Activated CD4-positive, alpha-beta memory T cell treated with anti-CD3 and anti-CD28 coated beads, Interleukin-2, amount 10 ng/mL, durations not matched to agents 7 days and 5 days (primary cell): Measurements from ENCODE around the gene TECPR1. TPM values are rescaled to one million over a fixed set of nuclear protein-coding genes. Genes with fewer than 3 reads are reported as not detected.
"Not testable (repeated sequence)": the region's sequence is repeated elsewhere in the genome, so short reads cannot be mapped to it uniquely, and the experiment has no call there.

Experiments
- CTCF ChIA-PET: fragments of 350-600 bp; sonication (Branson Sonifier 250); formaldehyde crosslinking; loops from one replicate; lab custom pipeline; 2021; ENCODE audit warnings: antibody characterized with exemption, inconsistent platforms; lab: Charles Lee
- POLR2A ChIA-PET: fragments of 350-600 bp; sonication (Branson Sonifier 250); formaldehyde crosslinking; loops from one replicate; lab custom pipeline; 2021; ENCODE audit warnings: antibody characterized with exemption; lab: Charles Lee
- DNase-seq: peaks from one replicate; pipeline ENCODE4 v3.0.0-alpha.2; 2020
- H3K27ac Mint-ChIP-seq: one replicate; pipeline ENCODE4 v1.8.0; 2021; ENCODE audit warnings: mild to moderate bottlenecking, mixed read lengths
- H3K27me3 Mint-ChIP-seq: one replicate; pipeline ENCODE4 v1.8.0; 2021; ENCODE audit warnings: mixed read lengths
- H3K36me3 Mint-ChIP-seq: one replicate; pipeline ENCODE4 v1.8.0; 2021; ENCODE audit warnings: low read depth, mixed read lengths
- H3K4me1 Mint-ChIP-seq: one replicate; pipeline ENCODE4 v1.8.0; 2021; ENCODE audit warnings: mixed read lengths
- H3K4me3 Mint-ChIP-seq: one replicate; pipeline ENCODE4 v1.8.0; 2021; ENCODE audit warnings: mild to moderate bottlenecking, mixed read lengths
- H3K9me3 Mint-ChIP-seq: one replicate; pipeline ENCODE4 v1.8.0; 2021; ENCODE audit warnings: mixed read lengths
- total RNA-seq, 2 experiments: library from RNA; stranded (reverse); gene quantifications; one replicate each; pipeline ENCODE4 v1.2.3, GENCODE V29; 2021

TECPR1 gene
- total RNA-seq, 2 experiments from 2014 or later: 63.9 to 69.4 TPM

DNA sequence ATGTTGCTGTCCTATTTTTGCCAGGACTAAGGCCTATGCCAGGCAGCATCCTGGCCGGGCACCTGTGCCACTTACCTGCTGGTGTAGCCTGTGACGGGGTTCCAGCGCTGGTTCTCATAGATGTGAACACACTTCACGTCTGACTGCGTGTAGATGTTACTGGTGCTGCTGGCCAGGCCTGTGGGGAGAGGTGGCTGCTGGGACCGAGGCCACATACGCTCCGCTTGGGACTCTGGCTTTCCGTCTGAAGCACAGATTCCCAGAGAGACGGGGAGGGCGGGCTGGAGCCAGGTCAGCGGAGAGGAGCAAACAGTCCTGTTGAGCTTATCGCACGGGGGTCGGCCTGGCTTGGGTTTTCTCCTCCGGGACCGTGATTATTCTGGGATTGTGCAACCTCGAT is 24.1 kb downstream of the TECPR1 start:
- Mint-ChIP-seq H3K4me1 (no peaks in the 10 kb centered on the region), H3K9me3 (no peaks in the 10 kb centered on the region), H3K27me3 (no peaks in the 10 kb centered on the region), H3K36me3 (peaks cover 17% of the 10 kb centered on the region), H3K27ac (no peak overlapping the region), H3K4me3 (no peak overlapping the region)
- DNase-seq: no peak
- ChIA-PET CTCF (no interaction called here), POLR2A (no interaction called here)

DNA sequence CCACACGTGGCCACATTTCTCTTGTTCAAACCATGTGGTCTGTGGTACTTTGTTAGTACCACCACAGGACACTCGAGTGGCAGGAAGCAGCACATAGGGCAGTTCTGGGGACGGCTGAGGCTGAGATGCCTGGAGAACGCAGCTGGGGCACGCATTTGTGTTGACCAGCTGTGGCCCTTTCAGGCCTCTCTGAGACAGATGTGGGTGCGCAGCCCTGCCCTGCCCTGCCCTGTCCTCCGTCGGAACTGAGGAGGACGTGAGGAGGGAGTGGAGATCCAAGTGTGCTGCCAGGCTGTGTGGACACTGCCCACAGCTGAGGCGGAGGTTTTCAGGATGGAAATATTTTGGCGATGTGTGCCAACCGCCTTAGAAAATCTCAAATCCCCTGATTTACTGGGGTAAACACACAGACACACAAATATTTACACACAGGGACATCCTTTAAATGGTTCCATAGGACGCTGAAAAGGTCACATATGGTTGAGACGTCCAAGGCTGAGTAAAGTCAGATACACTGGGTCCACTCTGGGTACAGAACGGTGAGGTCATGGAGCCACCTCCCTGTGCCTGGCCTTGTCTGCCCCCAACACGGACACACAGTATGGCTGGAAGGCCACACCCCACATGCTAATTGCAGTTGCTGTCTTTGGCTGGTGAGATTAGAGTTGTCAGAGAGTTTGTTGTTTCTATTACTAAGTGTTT is 26.0 kb downstream of the TECPR1 start:
- H3K9me3 Mint-ChIP-seq: no peaks in the 10 kb centered on the region
- peaks cover 21% of the 10 kb centered on the region for H3K36me3 Mint-ChIP-seq
- no peak overlapping the region for H3K4me3 Mint-ChIP-seq
- DNase-seq: no peak
- ChIA-PET POLR2A (no interaction called here), CTCF (no interaction called here)
- no peaks in the 10 kb centered on the region for H3K27me3 Mint-ChIP-seq
- H3K27ac Mint-ChIP-seq: no peak overlapping the region
- no peaks in the 10 kb centered on the region for H3K4me1 Mint-ChIP-seq

DNA sequence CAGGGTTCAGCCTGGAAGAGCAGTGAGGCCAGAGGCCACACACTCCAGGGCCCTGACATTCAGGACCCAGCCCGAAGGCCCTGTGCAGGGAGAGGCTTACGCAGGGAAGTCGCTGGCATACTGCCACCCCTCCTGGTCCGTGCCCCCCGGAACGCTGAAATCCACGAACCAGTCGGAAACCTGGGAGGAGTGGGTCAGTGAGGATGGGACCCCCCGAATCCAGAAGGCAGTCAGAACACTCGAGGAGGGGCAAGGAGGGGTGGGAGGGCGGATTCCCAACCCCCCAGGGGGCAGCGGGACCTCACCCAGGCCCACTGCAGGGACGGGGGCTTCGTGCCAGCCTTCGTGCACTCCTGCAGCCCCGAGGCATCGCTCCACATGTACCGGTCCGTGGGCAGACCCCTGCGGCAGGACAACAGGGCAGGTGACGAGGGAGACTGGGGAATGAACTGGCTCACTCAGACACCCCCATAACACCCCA is 27.3 kb downstream of the TECPR1 start:
- Mint-ChIP-seq H3K36me3 (peaks cover 21% of the 10 kb centered on the region), H3K4me1 (no peaks in the 10 kb centered on the region), H3K27ac (no peak overlapping the region), H3K9me3 (no peaks in the 10 kb centered on the region), H3K27me3 (no peaks in the 10 kb centered on the region), H3K4me3 (no peak overlapping the region)
- DNase-seq: no peak
- POLR2A ChIA-PET: no interaction called here
- CTCF ChIA-PET: interaction anchor here (0.5 kb wide), 1 partner anchor 1188 kb away, joined by 3 read pairs; no protein-coding TSS in a partner anchor

DNA sequence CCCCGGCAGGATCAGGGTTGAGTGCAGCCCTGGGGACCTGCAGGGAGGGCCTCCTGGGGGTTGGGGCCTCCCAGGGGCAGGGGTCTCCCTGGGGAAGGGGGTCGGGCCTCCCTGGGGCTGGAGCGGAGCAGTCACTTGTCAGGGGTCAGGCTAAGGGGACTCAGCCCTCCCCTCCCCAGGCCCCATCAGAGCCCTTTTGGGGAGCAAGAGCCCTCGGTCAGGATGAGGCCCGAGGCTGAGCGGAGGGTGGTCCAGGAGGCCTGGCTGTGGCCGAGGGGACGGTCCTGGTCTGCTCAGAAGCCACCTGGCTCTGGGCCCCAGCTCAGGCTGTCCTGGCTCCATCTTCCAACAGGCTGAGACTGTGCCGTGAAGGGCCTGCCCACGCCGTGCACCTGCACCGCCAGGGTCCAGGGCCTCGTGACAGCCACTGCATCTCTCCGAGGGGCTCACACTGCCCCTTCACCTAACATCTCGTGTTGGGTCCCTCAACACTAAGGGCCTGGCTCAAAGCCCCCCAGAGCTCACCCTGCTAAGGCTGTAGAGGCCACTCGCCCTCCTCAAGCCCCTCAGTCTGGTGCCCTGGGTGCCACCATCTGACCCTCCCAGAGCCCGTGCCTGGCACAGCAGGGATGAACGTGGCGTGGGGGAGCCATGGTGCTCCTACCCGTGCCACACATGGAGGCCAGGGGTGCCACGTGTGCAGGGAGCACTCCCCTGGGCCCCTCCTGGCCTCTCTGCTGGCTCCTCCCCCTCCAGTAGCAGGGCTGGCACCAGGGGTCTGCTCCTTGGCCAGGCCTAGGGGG is 27.9 kb downstream of the TECPR1 start:
- peaks cover 4% of the 10 kb centered on the region for H3K4me1 Mint-ChIP-seq
- CTCF ChIA-PET: interaction anchor here (0.5 kb wide), 1 partner anchor 1189 kb away, joined by 3 read pairs; no protein-coding TSS in a partner anchor
- H3K27ac Mint-ChIP-seq: no peak overlapping the region
- peaks cover 25% of the 10 kb centered on the region for H3K36me3 Mint-ChIP-seq
- H3K4me3 Mint-ChIP-seq: no peak overlapping the region
- no peaks in the 10 kb centered on the region for H3K9me3 Mint-ChIP-seq
- H3K27me3 Mint-ChIP-seq: no peaks in the 10 kb centered on the region
- DNase-seq: no peak
- POLR2A ChIA-PET: no interaction called here

DNA sequence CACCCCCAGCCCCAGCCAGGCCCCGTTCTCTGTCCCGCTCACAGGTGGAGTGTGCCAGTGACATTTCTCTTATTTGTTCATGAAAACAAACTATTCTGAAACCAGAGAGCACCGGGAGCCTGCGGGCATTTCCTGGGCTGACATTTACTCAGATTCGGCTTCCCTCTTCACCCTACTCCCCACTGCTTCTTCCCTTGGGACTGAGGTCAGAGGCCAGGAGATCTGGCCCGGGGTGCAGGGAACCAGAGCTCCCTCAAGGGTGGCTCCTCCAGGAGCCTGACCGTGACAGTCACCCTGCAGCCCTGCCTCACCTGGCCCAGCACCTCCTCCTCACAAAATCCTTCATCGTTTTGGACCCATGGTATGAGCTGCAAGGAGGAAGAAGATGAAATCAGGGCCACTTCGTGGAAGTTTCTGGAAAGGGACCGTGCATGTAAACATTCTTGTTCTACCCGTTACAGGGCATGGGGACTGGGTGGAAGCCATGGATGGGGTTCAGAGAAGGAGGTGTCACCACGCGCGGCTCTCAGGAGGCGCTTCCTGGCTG is 28.6 kb downstream of the TECPR1 start:
- Mint-ChIP-seq H3K27ac (no peak overlapping the region), H3K27me3 (no peaks in the 10 kb centered on the region), H3K4me1 (peaks cover 9% of the 10 kb centered on the region), H3K9me3 (no peaks in the 10 kb centered on the region), H3K4me3 (no peak overlapping the region), H3K36me3 (peaks cover 29% of the 10 kb centered on the region)
- no peak for DNase-seq
- CTCF ChIA-PET: no interaction called here
- POLR2A ChIA-PET: no interaction called here

DNA sequence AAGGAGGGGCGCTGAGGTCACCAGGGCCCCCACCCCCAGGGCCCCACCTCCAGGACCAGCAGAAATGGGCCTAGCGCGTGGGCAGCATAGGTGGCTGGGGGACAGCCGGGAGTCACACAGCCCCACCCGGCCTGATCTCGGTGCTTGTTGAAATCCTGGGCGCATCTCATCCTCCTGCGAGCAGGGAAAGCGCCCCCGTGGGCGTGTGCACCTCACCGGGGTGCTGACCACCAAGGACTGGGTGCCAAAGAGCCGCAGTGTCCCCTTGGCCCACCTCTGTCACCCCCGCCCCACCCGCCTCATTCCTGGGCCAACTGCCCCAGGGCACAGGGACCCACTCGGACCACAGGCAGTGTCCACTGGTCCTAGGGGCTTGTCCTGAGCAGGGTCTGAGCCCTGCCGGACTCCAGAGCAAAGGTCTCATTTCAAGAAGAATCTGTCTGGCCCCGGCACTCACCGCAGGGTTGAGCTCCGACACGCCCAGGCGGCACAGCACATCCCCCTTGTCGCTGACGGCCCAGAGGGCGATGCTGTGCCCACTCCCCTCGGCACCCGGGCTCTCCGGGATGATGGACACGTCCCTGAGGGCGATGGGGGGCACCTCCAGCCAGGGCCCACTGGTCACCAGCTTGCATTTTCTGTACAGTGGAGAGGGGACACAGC is 29.4 kb downstream of the TECPR1 start:
- POLR2A ChIA-PET: no interaction called here
- no peaks in the 10 kb centered on the region for H3K27me3 Mint-ChIP-seq
- H3K4me3 Mint-ChIP-seq: no peak overlapping the region
- H3K27ac Mint-ChIP-seq: no peak overlapping the region
- H3K4me1 Mint-ChIP-seq: peaks cover 13% of the 10 kb centered on the region
- peaks cover 23% of the 10 kb centered on the region for H3K36me3 Mint-ChIP-seq
- no peaks in the 10 kb centered on the region for H3K9me3 Mint-ChIP-seq
- CTCF ChIA-PET: no interaction called here
- DNase-seq: no peak

DNA sequence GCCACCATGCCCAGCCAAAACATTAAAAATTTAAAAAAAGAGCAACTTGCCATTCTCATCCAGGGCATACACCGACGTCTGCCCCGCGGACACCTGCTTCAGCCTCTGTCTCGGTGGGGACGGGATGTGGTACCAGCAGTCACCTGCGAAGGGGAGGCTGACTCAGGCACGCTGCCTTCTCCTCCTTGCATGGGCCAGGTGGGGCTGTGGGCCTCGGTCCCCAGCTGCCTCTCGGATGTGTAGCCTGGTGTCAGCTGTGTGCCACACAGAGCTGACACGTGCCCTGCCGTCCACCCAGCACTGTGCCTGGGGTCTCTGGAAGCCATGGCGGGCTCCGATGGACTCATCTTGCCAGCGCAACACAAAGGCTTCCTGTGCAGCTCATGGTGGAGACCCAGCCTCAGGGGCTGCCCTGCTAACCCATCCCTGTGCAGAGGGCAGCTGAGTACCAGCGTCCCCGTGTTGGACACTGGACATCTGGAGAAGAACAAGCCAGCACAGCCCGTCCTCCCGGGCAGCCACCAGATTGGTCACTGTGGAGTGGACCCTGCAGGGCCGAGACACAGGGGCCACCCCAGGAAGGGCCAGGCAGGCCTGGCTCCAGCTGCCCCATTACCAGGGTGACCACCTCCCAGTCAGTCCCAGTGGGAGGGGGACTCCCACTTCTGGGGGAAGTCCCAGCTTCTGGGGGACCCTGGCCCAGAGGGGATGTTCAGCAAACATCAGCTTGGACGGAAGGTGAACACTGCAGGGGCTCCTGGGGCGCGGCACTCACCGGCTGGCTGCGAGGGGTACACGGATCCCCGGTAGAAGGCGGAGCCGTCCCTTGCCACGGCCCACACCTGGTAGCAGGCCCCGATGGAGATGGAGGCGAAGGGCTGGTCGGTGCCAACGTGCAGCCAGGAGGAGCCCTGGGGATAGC is 30.2 kb downstream of the TECPR1 start:
- POLR2A ChIA-PET: no interaction called here
- no peaks in the 10 kb centered on the region for H3K27me3 Mint-ChIP-seq
- CTCF ChIA-PET: no interaction called here
- DNase-seq: no peak
- H3K36me3 Mint-ChIP-seq: peaks cover 20% of the 10 kb centered on the region
- H3K9me3 Mint-ChIP-seq: no peaks in the 10 kb centered on the region
- H3K4me3 Mint-ChIP-seq: no peak overlapping the region
- H3K27ac Mint-ChIP-seq: no peak overlapping the region
- peaks cover 13% of the 10 kb centered on the region for H3K4me1 Mint-ChIP-seq

DNA sequence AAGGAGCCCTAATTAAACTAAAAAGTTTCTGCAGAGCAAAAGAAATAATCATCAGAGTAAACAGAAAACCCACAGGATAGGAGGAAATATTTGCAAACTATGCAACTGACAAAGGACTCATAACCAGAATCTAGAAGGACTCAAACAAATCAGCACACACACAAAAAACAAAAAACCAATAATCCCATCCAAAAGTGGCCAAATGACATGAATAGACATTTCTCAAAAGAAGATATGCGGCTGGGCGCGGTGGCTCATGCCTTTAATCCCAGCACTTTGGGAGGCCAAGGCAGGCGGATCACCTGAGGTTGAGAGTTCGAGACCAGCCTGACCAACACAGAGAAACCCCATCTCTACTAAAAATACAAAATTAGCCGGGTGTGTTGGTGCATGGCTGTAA is 32.6 kb downstream of the TECPR1 start:
- Mint-ChIP-seq H3K36me3 (peaks cover 15% of the 10 kb centered on the region), H3K4me1 (peaks cover 13% of the 10 kb centered on the region), H3K27ac (peak overlapping the region; percentile 35)
- CTCF ChIA-PET, H3K9me3 Mint-ChIP-seq, H3K4me3 Mint-ChIP-seq, H3K27me3 Mint-ChIP-seq, DNase-seq: not testable (repeated sequence)
- POLR2A ChIA-PET: interaction anchor here (1.1 kb wide), 1 partner anchor 32 kb away, joined by 3 read pairs; the partner anchor contains the start of gene TECPR1

DNA sequence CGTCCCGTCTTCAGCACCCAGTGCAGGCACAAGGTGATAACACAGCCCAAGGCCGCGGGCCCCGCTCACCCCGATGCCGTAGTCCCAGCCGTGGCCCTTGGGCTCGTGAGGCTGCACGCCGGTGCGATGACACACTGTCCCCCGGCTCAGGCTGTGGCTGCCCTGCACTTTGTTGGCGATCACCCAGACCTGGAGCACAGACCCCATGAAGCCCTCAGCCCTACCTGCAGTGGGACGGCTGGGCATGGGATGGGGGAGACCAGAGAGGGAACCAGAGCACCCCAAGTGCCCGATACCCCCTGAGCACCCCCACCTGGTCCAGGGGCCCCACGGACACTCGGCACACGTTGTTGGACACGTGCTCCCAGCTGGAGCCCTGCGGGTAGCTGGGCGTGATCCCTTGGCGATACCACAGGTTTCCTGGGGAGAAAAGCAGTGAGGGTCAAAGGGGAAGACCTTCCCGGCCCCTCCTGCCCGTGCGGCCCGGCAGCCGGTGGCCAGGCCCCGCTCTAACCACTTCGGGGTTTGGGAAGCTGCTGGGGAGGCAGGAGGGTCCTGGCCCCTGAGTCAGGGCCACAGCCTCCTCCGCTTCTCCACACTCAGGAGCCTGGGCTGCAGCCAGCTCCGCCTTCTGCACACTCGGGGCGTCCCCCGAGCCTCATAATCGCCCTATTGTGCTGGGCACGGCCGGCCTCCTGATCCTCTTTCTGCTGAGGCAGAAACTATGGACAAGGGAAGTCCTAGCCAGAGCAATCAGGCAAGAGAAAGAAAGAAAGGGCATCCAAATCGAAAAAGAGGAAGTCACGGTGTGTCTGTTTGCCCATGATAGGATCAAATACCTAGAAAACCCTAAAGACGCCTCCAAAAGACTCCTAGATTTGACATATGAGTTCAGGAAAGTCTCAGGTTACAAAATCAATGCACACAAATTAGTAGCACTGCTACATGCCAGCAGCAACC is 34.1 kb downstream of the TECPR1 start:
- Mint-ChIP-seq H3K27me3 (no peaks in the 10 kb centered on the region), H3K27ac (peak overlapping the region; percentile 4), H3K36me3 (peaks cover 15% of the 10 kb centered on the region), H3K4me1 (peaks cover 13% of the 10 kb centered on the region), H3K9me3 (no peaks in the 10 kb centered on the region), H3K4me3 (no peak overlapping the region)
- CTCF ChIA-PET: no interaction called here
- no peak for DNase-seq
- POLR2A ChIA-PET: interaction anchor here (1.4 kb wide), 1 partner anchor 33 kb away, joined by 3 read pairs; no protein-coding TSS in a partner anchor

DNA sequence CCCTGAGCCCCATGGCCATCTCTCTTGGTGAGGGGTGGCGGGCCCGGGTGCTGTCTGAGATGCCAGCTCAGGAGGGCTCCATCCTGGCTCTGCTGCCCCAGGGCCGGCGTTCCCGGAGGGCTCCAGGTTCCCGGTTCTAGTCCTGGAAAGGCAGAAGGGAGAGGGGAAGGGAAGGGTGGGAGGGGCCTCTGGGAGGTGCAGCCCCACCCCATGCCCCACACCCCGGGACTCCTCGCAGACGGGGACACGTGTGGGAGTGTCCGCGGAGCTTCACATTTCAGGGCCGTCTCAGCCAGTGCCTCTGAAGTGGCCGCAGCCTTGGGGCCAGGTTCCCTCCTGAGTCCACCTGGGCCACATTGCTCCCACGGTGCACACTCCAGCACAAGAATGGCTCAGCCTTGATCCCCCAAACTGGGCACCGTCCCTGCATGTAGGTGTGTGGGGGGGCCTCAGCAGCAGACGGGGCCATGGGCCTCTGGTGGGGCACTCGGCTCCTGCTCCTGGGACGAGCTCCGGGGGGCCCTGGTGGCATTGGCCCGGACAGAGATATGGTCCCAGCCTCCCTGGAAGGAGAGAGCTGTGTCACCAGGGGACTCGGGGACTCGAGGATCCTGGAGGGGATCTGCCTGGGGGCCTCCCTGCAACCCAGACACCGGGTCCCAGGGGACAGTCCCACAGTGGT is 35.0 kb downstream of the TECPR1 start:
- peaks cover 15% of the 10 kb centered on the region for H3K36me3 Mint-ChIP-seq
- peaks cover 13% of the 10 kb centered on the region for H3K4me1 Mint-ChIP-seq
- no peak overlapping the region for H3K27ac Mint-ChIP-seq
- no peaks in the 10 kb centered on the region for H3K9me3 Mint-ChIP-seq
- H3K4me3 Mint-ChIP-seq: no peak overlapping the region
- ChIA-PET CTCF (no interaction called here), POLR2A (no interaction called here)
- H3K27me3 Mint-ChIP-seq: no peaks in the 10 kb centered on the region
- DNase-seq: no peak
